ENCODE measurements around the gene GALK2.
"Not testable (repeated sequence)": the region's sequence is repeated elsewhere in the genome, so short reads cannot be mapped to it uniquely, and the experiment has no call there.

Gene GALK2

GRCh38 chr15:49151831-49152230 lies 18.2 kb upstream of the GALK2 start:
- Mint-ChIP-seq H3K36me3 (ENCODE audit: insufficient read depth) (peaks cover 30% of the 10 kb centered on the region), H3K27ac (no peak overlapping the region), H3K4me3 (no peak overlapping the region), H3K27me3 (no peaks in the 10 kb centered on the region), H3K9me3 (no peaks in the 10 kb centered on the region), H3K4me1 (ENCODE audit: low read depth in 2 of 2) (peaks cover 45 to 54% of the 10 kb centered on the region in 2 donors)
- no peak for DNase-seq
- no peak for ATAC-seq (replicated peaks)

- Mint-ChIP-seq H3K36me3 (ENCODE audit: insufficient read depth) (peaks cover 30% of the 10 kb centered on the region), H3K27me3 (no peaks in the 10 kb centered on the region), H3K4me3 (peak overlapping the region; percentile 33 to 100), H3K4me1 (ENCODE audit: low read depth in 2 of 2) (peaks cover 44 to 58% of the 10 kb centered on the region in 2 donors), H3K27ac (no peak overlapping the region), H3K9me3 (no peaks in the 10 kb centered on the region)
- no peak for ATAC-seq (replicated peaks)
- DNase-seq, result no peak
Measured at GRCh38 chr15:49152552-49153312, 17.3 kb upstream of the GALK2 start.

DNA sequence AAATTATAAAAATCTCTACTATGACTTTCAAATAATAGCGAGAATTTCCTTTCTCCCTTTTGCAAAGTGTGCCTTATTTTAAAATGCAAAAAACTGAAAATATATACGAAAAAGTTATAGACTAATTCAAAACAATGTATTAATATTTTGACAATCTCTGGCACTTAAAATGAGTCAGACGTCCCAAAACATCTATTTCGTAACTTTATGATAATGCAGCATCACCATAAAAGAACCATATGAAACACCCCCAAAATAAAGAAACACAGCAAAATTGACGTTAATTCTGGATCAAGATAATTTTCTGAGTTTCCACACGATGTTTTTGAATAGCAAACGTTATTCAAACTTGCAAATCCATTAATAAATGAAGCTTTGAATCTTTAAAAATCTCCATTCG lies 15.7 kb upstream of the GALK2 start:
- H3K36me3 Mint-ChIP-seq (ENCODE audit: insufficient read depth), result peaks cover 26% of the 10 kb centered on the region
- peaks cover 36 to 43% of the 10 kb centered on the region in 2 donors for H3K4me1 Mint-ChIP-seq (ENCODE audit: low read depth in 2 of 2)
- H3K9me3 Mint-ChIP-seq, result no peaks in the 10 kb centered on the region
- H3K27ac Mint-ChIP-seq, result peak overlapping the region; percentile 99
- ATAC-seq (replicated peaks) (no peak), DNase-seq (no peak)
- no peaks in the 10 kb centered on the region for H3K27me3 Mint-ChIP-seq
- peak overlapping the region; percentile 98 to 100 for H3K4me3 Mint-ChIP-seq

DNA sequence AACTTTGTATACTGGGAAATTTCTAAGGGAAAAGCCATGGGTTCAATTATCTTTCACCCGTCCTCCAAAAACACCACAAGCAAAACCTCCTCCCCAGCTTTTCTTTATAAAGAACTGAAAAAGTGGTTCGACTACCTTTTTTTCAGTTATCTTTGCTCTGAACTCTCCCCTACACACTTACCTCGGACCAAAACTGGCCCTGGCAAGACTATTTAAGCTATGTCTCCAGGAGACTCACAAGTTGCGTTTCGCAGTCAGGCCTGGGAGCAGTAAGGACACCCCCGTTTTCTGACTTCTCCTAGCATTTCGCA lies 15.3 kb upstream of the GALK2 start:
- Mint-ChIP-seq H3K9me3 (no peaks in the 10 kb centered on the region), H3K4me3 (peak overlapping the region; percentile 98 to 100), H3K27ac (peak overlapping the region; percentile 99), H3K36me3 (ENCODE audit: insufficient read depth) (peaks cover 26% of the 10 kb centered on the region), H3K4me1 (ENCODE audit: low read depth in 2 of 2) (peaks cover 35 to 42% of the 10 kb centered on the region in 2 donors), H3K27me3 (no peaks in the 10 kb centered on the region)
- DNase-seq (no peak), ATAC-seq (replicated peaks) (no peak)

- ATAC-seq (replicated peaks), result peak; percentile 92
- Mint-ChIP-seq H3K4me1 (ENCODE audit: low read depth in 2 of 2) (peaks cover 35 to 41% of the 10 kb centered on the region in 2 donors), H3K27ac (peak within 1 kb of the TSS; percentile 99), H3K36me3 (ENCODE audit: insufficient read depth) (peaks cover 26% of the 10 kb centered on the region), H3K4me3 (peak within 1 kb of the TSS; percentile 98 to 100), H3K27me3 (no peaks in the 10 kb centered on the region), H3K9me3 (no peaks in the 10 kb centered on the region)
- peak; percentile 92 to 97 (median 93) for DNase-seq
Measured at GRCh38 chr15:49155110-49155833, 14.8 kb upstream of the GALK2 start, which contains the start of gene COPS2. COPS2 (minus strand) TSS chr15:49155599; CDS start chr15:49155578, 21 bp downstream.

- ATAC-seq (replicated peaks), result peak; percentile 20
- Mint-ChIP-seq H3K9me3 (no peaks in the 10 kb centered on the region), H3K4me1 (ENCODE audit: low read depth in 2 of 2) (peaks cover 33 to 38% of the 10 kb centered on the region in 2 donors), H3K27me3 (no peaks in the 10 kb centered on the region), H3K4me3 (peak overlapping the region; percentile 98 to 100), H3K36me3 (ENCODE audit: insufficient read depth) (peaks cover 22% of the 10 kb centered on the region), H3K27ac (peak overlapping the region; percentile 99)
- no peak for DNase-seq
Measured at GRCh38 chr15:49155834-49156627, 14.0 kb upstream of the GALK2 start.

GRCh38 chr15:49163678-49164077 lies 6.4 kb upstream of the GALK2 start:
- H3K36me3 Mint-ChIP-seq (ENCODE audit: insufficient read depth), result peaks cover 9% of the 10 kb centered on the region
- H3K27me3 Mint-ChIP-seq, result no peaks in the 10 kb centered on the region
- ATAC-seq (replicated peaks), result no peak
- no peaks in the 10 kb centered on the region for H3K9me3 Mint-ChIP-seq
- no peak overlapping the region for H3K27ac Mint-ChIP-seq
- DNase-seq, result no peak
- no peaks in the 10 kb centered on the region for H3K4me1 Mint-ChIP-seq (ENCODE audit: low read depth in 2 of 2)
- H3K4me3 Mint-ChIP-seq, result no peak overlapping the region

- H3K4me3 Mint-ChIP-seq, result no peak overlapping the region
- ATAC-seq (replicated peaks) (no peak), DNase-seq (no peak)
- H3K4me1 Mint-ChIP-seq (ENCODE audit: low read depth in 2 of 2), result peaks cover 7 to 8% of the 10 kb centered on the region in 2 donors
- no peaks in the 10 kb centered on the region for H3K27me3 Mint-ChIP-seq
- H3K27ac Mint-ChIP-seq, result no peak overlapping the region
- H3K36me3 Mint-ChIP-seq (ENCODE audit: insufficient read depth), result peaks cover 9% of the 10 kb centered on the region
- no peaks in the 10 kb centered on the region for H3K9me3 Mint-ChIP-seq
Measured at GRCh38 chr15:49164865-49165264, 5.2 kb upstream of the GALK2 start.

- ATAC-seq (replicated peaks) (no peak), DNase-seq (no peak)
- Mint-ChIP-seq H3K27ac (peak overlapping the region in 1 of 2 donors; percentile 97), H3K36me3 (ENCODE audit: insufficient read depth) (peaks cover 7% of the 10 kb centered on the region), H3K27me3 (no peaks in the 10 kb centered on the region), H3K4me3 (no peak overlapping the region), H3K4me1 (ENCODE audit: low read depth in 2 of 2) (peaks cover 24 to 28% of the 10 kb centered on the region in 2 donors), H3K9me3 (no peaks in the 10 kb centered on the region)
Measured at GRCh38 chr15:49168016-49168415, 2.0 kb upstream of the GALK2 start.

DNA sequence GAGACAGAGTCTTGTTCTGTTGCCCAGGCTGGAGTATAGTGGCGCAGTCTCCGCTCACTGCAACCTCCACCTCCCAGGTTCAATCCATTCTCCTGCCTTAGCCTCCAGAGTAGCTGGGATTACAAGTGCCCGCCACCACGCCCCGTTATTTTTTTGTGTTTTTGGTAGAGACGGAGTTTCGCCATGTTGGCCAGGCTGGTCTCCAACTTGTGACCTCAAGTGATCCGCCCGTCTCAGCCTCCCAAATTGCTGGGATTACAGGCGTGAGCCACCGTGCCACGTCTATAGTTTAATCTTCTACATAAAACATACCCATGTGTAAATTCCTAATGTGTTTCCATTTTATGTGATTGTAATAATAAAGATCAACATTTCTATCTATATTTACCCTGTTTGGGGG lies 1.7 kb downstream of the GALK2 start:
- Mint-ChIP-seq H3K27me3 (no peaks in the 10 kb centered on the region), H3K4me3 (peak overlapping the region; percentile 93 to 96), H3K4me1 (ENCODE audit: low read depth in 2 of 2) (peaks cover 39 to 49% of the 10 kb centered on the region in 2 donors), H3K27ac (peak overlapping the region; percentile 94 to 97), H3K36me3 (ENCODE audit: insufficient read depth) (peaks cover 7% of the 10 kb centered on the region), H3K9me3 (no peaks in the 10 kb centered on the region)
- ATAC-seq (replicated peaks) (no peak), DNase-seq (no peak)

- Mint-ChIP-seq H3K27ac (peak overlapping the region in 1 of 2 donors; percentile 47), H3K4me1 (ENCODE audit: low read depth in 2 of 2) (peaks cover 31 to 41% of the 10 kb centered on the region in 2 donors), H3K9me3 (no peaks in the 10 kb centered on the region), H3K36me3 (ENCODE audit: insufficient read depth) (peaks cover 7% of the 10 kb centered on the region), H3K4me3 (no peak overlapping the region), H3K27me3 (no peaks in the 10 kb centered on the region)
- DNase-seq (no peak), ATAC-seq (replicated peaks) (no peak)
Measured at GRCh38 chr15:49174902-49175301, 4.9 kb downstream of the GALK2 start.

GRCh38 chr15:49175582-49176397 lies 5.7 kb downstream of the GALK2 start:
- ATAC-seq (replicated peaks); DNase-seq; H3K4me3 Mint-ChIP-seq; H3K36me3 Mint-ChIP-seq (ENCODE audit: insufficient read depth); H3K27me3 Mint-ChIP-seq; H3K9me3 Mint-ChIP-seq: not testable (repeated sequence)
- Mint-ChIP-seq H3K4me1 (ENCODE audit: low read depth in 2 of 2) (peaks cover 28 to 38% of the 10 kb centered on the region in 2 donors), H3K27ac (peak overlapping the region in 1 of 2 donors; percentile 63)

GRCh38 chr15:49178497-49178896 lies 8.4 kb downstream of the GALK2 start:
- no peak for ATAC-seq (replicated peaks)
- peaks cover 3% of the 10 kb centered on the region for H3K36me3 Mint-ChIP-seq (ENCODE audit: insufficient read depth)

More at GRCh38 chr15:49178497-49178896, 8.4 kb downstream of the GALK2 start:
- H3K27ac Mint-ChIP-seq, result no peak overlapping the region
- H3K27me3 Mint-ChIP-seq, result no peaks in the 10 kb centered on the region
- peaks cover 16 to 25% of the 10 kb centered on the region in 2 donors for H3K4me1 Mint-ChIP-seq (ENCODE audit: low read depth in 2 of 2)
- H3K4me3 Mint-ChIP-seq, result no peak overlapping the region
- no peak for DNase-seq
- H3K9me3 Mint-ChIP-seq, result no peaks in the 10 kb centered on the region

All from effector memory CD8-positive, alpha-beta T cell (primary cell).